Small intestine (tissue), 7 donors: ENCODE results near the gene LRRIQ3. TPM values are rescaled to one million over a fixed set of nuclear protein-coding genes. Genes with fewer than 3 reads are reported as not detected.
A peak's percentile ranks its signal among the peaks of the same experiment; 100 is the strongest.
"Not testable (repeated sequence)": the region's sequence is repeated elsewhere in the genome, so short reads cannot be mapped to it uniquely, and the experiment has no call there.

Experiments used
- DNase-seq, 2 donors: peaks; one replicate each; pipeline versions ENCODE4 v3.0.0 to v3.0.0-alpha.2; 2013
- FAIRE-seq: peaks from 2 replicates; lab custom pipeline; 2012; peaks lifted over from hg19 to GRCh38; lab: Jason Lieb, UNC
- H3K27ac ChIP-seq, 3 donors: one replicate each; pipeline ENCODE4 v1.5.1; 2013; ENCODE audit warnings: low read length in 2 of 3, mild to moderate bottlenecking in 2 of 3, control low read depth in 1 of 3, inconsistent platforms in 1 of 3, low read depth in 1 of 3, moderate library complexity in 1 of 3
- H3K27me3 ChIP-seq, 3 donors: one replicate each; pipeline ENCODE4 v1.6.1; 2013; ENCODE audit warnings: low read length in 3 of 3, inconsistent platforms in 1 of 3; ENCODE audit not compliant: control insufficient read depth in 3 of 3, insufficient read depth in 3 of 3
- H3K36me3 ChIP-seq, 3 donors: one replicate each; pipeline ENCODE4 v1.6.1; 2013; ENCODE audit warnings: low read length in 3 of 3, inconsistent platforms in 1 of 3, low read depth in 1 of 3, mild to moderate bottlenecking in 1 of 3, moderate library complexity in 1 of 3; ENCODE audit not compliant: control insufficient read depth in 3 of 3, insufficient read depth in 2 of 3
- H3K4me1 ChIP-seq, 3 donors: one replicate each; pipeline ENCODE4 v1.6.1; 2013; ENCODE audit warnings: low read length in 2 of 3, inconsistent platforms in 1 of 3, low read depth in 1 of 3, mild to moderate bottlenecking in 1 of 3, moderate library complexity in 1 of 3; ENCODE audit not compliant: control insufficient read depth in 3 of 3, insufficient read depth in 2 of 3
- H3K4me3 ChIP-seq, 3 donors: one replicate each; pipeline ENCODE4 v1.5.1; 2013; ENCODE audit warnings: low read length in 3 of 3, control low read depth in 1 of 3, inconsistent platforms in 1 of 3, low read depth in 1 of 3, mild to moderate bottlenecking in 1 of 3, moderate library complexity in 1 of 3
- H3K9me3 ChIP-seq, 2 donors: one replicate each; pipeline ENCODE4 v1.6.1; 2013; ENCODE audit warnings: low read depth in 1 of 2, low read length in 1 of 2; ENCODE audit not compliant: control insufficient read depth in 2 of 2, insufficient read depth in 1 of 2
- whole genome bisulfite sequencing, 3 donors: extraction: QIAGEN DNeasy Blood & Tissue Kit; methylation state at CpG; one replicate each; pipeline ENCODE4 v1.1.7; 2013; 5-methylcytosine and 5-hydroxymethylcytosine counted together
- polyA plus RNA-seq, 4 donors: library from polyadenylated mRNA; stranded (reverse) in 3 of 4; unstranded in 1 of 4; fragments of 200-250 nt in 3 of 4; fragments of 120-200 nt in 1 of 4; gene quantifications; one replicate each; pipeline versions ENCODE4 v1.2.1 to v1.2.3, GENCODE V29; 2013
- donor health status: healthy with polysubstance abuse.
- donor health status: control.
- donor health status: control.
- donor health status: Bipolar disorder and iron deficiency.
- donor health status: healthy.

LRRIQ3 gene
- polyA plus RNA-seq, 4 donors: 0.22 to 1.0 (median 0.33) TPM

- Histone ChIP-seq H3K27ac (no peak overlapping the region), H3K4me1 (no peaks in the 10 kb centered on the region), H3K4me3 (no peak overlapping the region), H3K9me3 (peaks cover 0 to 3% of the 10 kb centered on the region in 2 donors), H3K27me3 (no peaks in the 10 kb centered on the region), H3K36me3 (no peaks in the 10 kb centered on the region)
- no peak for DNase-seq
- FAIRE-seq: no peak
- WGBS, 3 donors: 92 to 96% (median 96%) methylated on average over 5 of the region's 5 CpGs
These were observed 24.7 kb upstream of the LRRIQ3 start for GRCh38 chr1:74222701-74223100.

- Histone ChIP-seq H3K27ac (no peak overlapping the region), H3K9me3 (no peaks in the 10 kb centered on the region), H3K27me3 (no peaks in the 10 kb centered on the region), H3K4me3 (no peak overlapping the region), H3K36me3 (no peaks in the 10 kb centered on the region), H3K4me1 (no peaks in the 10 kb centered on the region)
- no peak for DNase-seq
- no peak for FAIRE-seq
- WGBS, 3 donors: 89 to 97% (median 89%) methylated on average over 1 of the region's 1 CpG
These were observed 17.3 kb upstream of the LRRIQ3 start for GRCh38 chr1:74215229-74215628.

DNA sequence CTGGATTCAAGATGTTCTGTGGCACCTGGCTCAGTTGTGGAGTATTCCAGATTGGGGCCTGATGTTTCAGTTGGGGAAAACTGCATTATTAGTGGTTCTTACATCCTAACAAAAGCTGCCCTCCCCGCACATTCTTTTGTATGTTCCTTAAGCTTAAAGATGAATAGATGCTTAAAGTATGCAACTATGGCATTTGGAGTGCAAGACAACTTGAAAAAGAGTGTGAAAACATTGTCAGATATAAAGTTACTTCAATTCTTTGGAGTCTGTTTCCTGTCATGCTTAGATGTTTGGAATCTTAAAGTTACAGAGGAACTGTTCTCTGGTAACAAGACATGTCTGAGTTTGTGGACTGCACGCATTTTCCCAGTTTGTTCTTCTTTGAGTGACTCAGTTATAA lies 7.3 kb upstream of the LRRIQ3 start:
- no peak overlapping the region for H3K27ac ChIP-seq
- no peaks in the 10 kb centered on the region for H3K27me3 ChIP-seq
- no peak for FAIRE-seq
- H3K4me1 ChIP-seq: no peaks in the 10 kb centered on the region
- DNase-seq: no peak
- 88 to 95% (median 95%) methylated on average over 2 of the region's 2 CpGs for WGBS, 3 donors
- peaks cover 2 to 10% (median 6%) of the 10 kb centered on the region in 3 donors for H3K36me3 ChIP-seq
- no peaks in the 10 kb centered on the region for H3K9me3 ChIP-seq
- H3K4me3 ChIP-seq: no peak overlapping the region

- Histone ChIP-seq H3K9me3 (no peaks in the 10 kb centered on the region), H3K27ac (no peak overlapping the region), H3K4me3 (no peak overlapping the region), H3K4me1 (no peaks in the 10 kb centered on the region), H3K27me3 (no peaks in the 10 kb centered on the region), H3K36me3 (peaks cover 1 to 6% (median 2%) of the 10 kb centered on the region in 3 donors)
- DNase-seq (no peak), FAIRE-seq (no peak)
- WGBS, 3 donors: 77 to 89% (median 84%) methylated on average over 5 of the region's 5 CpGs
These were observed 1.5 kb upstream of the LRRIQ3 start for GRCh38 chr1:74199504-74199903.

GRCh38 chr1:74197255-74197654 lies 721 bp downstream of the LRRIQ3 start:
- Histone ChIP-seq H3K9me3 (no peaks in the 10 kb centered on the region), H3K36me3 (peaks cover 0 to 2% (median 0%) of the 10 kb centered on the region in 3 donors), H3K27ac (peak overlapping the region in 1 of 3 donors; percentile 54), H3K27me3 (no peaks in the 10 kb centered on the region), H3K4me1 (no peaks in the 10 kb centered on the region), H3K4me3 (peak overlapping the region in 2 of 3 donors; percentile 68 to 74)
- FAIRE-seq: no peak
- 68 to 81% (median 80%) methylated on average over 5 of the region's 5 CpGs for WGBS, 3 donors
- no peak for DNase-seq

- no peaks in the 10 kb centered on the region for H3K27me3 ChIP-seq
- no peaks in the 10 kb centered on the region for H3K36me3 ChIP-seq
- DNase-seq (no peak), FAIRE-seq (no peak)
- no peaks in the 10 kb centered on the region for H3K9me3 ChIP-seq
- H3K4me3 ChIP-seq: no peak overlapping the region
- no peaks in the 10 kb centered on the region for H3K4me1 ChIP-seq
- H3K27ac ChIP-seq: no peak overlapping the region
These were observed 2.6 kb downstream of the LRRIQ3 start for GRCh38 chr1:74195339-74195738.

DNA sequence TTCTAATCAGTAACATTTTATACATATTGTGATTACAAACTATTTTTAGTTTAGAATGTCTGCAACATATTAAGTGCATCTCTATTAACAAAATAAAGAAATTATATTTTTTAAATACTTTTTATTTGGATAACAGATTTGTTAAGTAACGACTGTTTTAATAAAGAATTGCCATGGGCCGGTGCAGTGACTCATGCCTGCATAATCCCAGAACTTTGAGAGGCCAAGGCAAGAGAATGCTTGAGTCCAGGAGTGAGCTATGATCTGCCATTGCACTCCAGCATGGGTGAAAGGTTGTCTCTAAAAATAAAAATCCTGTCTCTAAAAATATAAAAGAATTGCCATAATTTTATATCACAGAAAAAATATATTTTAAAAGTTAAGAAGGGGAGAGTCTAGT lies 4.1 kb downstream of the LRRIQ3 start:
- no peak for DNase-seq
- H3K4me1 ChIP-seq: no peaks in the 10 kb centered on the region
- H3K27me3 ChIP-seq: no peaks in the 10 kb centered on the region
- no peak overlapping the region for H3K4me3 ChIP-seq
- H3K9me3 ChIP-seq: no peaks in the 10 kb centered on the region
- WGBS, 3 donors: 65 to 74% (median 72%) methylated on average over 2 of the region's 2 CpGs
- FAIRE-seq: no peak
- no peak overlapping the region for H3K27ac ChIP-seq
- no peaks in the 10 kb centered on the region for H3K36me3 ChIP-seq

GRCh38 chr1:74180490-74180889 lies 17.5 kb downstream of the LRRIQ3 start:
- Histone ChIP-seq H3K9me3 (peaks cover 0 to under 1% of the 10 kb centered on the region in 2 donors), H3K4me3 (no peak overlapping the region), H3K27me3 (no peaks in the 10 kb centered on the region), H3K4me1 (no peaks in the 10 kb centered on the region), H3K36me3 (no peaks in the 10 kb centered on the region), H3K27ac (no peak overlapping the region)
- FAIRE-seq: no peak
- no peak for DNase-seq

GRCh38 chr1:74174423-74174822 lies 23.6 kb downstream of the LRRIQ3 start:
- not testable (repeated sequence) for H3K4me1 ChIP-seq, DNase-seq, H3K9me3 ChIP-seq, H3K27ac ChIP-seq, H3K27me3 ChIP-seq, H3K4me3 ChIP-seq, H3K36me3 ChIP-seq, FAIRE-seq
- 89 to 100% (median 94%) methylated on average over 1 of the region's 1 CpG for WGBS, 3 donors
